IMR-90 (cell line): ENCODE data around the gene YBEY. TPM values are rescaled to one million over a fixed set of nuclear protein-coding genes. Genes with fewer than 3 reads are reported as not detected.
A peak's percentile ranks its signal among the peaks of the same experiment; 100 is the strongest.

Source experiments
- ATAC-seq: fragments of 200-7000 bp; cut with Tn5 transposase; 2 replicates; pipeline ENCODE4 v1.9.1; 2020; ENCODE audit warnings: low read depth, mild to moderate bottlenecking, moderate library complexity
- BruUV-seq: library from RNA; stranded (reverse); fragments of 400-500 nt; replicated peaks from 2 replicates; lab custom pipeline; 2021; lab: Mats Ljungman, UMichigan
- CTCF ChIA-PET: fragments of 300-600 bp; formaldehyde crosslinking; extraction: SDS; loops from one replicate; lab custom pipeline; 2021; ENCODE audit warnings: antibody characterized with exemption; lab: Yijun Ruan, JAX
- POLR2A ChIA-PET: fragments of 300-600 bp; sonication (Branson Sonifier 250); formaldehyde crosslinking; loops from one replicate; lab custom pipeline; 2022; ENCODE audit warnings: antibody characterized with exemption; ENCODE audit not compliant: unreplicated experiment; lab: Charles Lee
- DNase-seq: peaks from one replicate; pipeline ENCODE4 v3.0.0; 2013
- H2AFZ ChIP-seq: replicated peaks from 2 replicates; pipeline ENCODE3; 2013; ENCODE audit warnings: low read length, mild to moderate bottlenecking; ENCODE audit not compliant: poor library complexity
- H2AK5ac ChIP-seq: 2 replicates; pipeline ENCODE4 v1.6.1; 2013; ENCODE audit warnings: low read depth, low read length, inconsistent platforms
- H2AK9ac ChIP-seq: replicated peaks from 2 replicates; pipeline ENCODE3; 2013; ENCODE audit warnings: mild to moderate bottlenecking, low read depth, low read length, moderate library complexity; ENCODE audit not compliant: poor library complexity
- H2BK120ac ChIP-seq: 2 replicates; pipeline ENCODE4 v1.6.1; 2013; ENCODE audit warnings: low read depth, low read length, inconsistent platforms
- H2BK15ac ChIP-seq: 3 replicates; pipeline ENCODE4 v1.6.1; 2013; ENCODE audit warnings: low read depth, low read length, inconsistent platforms
- H2BK20ac ChIP-seq: 2 replicates; pipeline ENCODE4 v1.6.1; 2013; ENCODE audit warnings: low read depth, mild to moderate bottlenecking, inconsistent platforms, low read length, moderate library complexity
- H2BK5ac ChIP-seq: 2 replicates; pipeline ENCODE4 v1.6.1; 2013; ENCODE audit warnings: mild to moderate bottlenecking, low read depth, low read length, inconsistent platforms; ENCODE audit not compliant: poor library complexity, severe bottlenecking
- H3K14ac ChIP-seq: replicated peaks from 2 replicates; pipeline ENCODE4 v1.6.1; 2013; ENCODE audit warnings: low read depth, low read length, inconsistent platforms
- H3K18ac ChIP-seq: 2 replicates; pipeline ENCODE4 v1.6.1; 2013; ENCODE audit warnings: low read depth, low read length, control low read depth
- H3K23ac ChIP-seq: 2 replicates; pipeline ENCODE4 v1.6.1; 2013; ENCODE audit warnings: low read depth, low read length, inconsistent platforms
- H3K27ac ChIP-seq: 2 replicates; pipeline ENCODE4 v1.5.1; 2013; ENCODE audit warnings: mild to moderate bottlenecking, control low read depth, low read length; ENCODE audit not compliant: insufficient read depth
- H3K27me3 ChIP-seq: 2 replicates; pipeline ENCODE4 v1.6.1; 2013; ENCODE audit warnings: low read length; ENCODE audit not compliant: control insufficient read depth, insufficient read depth
- H3K36me3 ChIP-seq: 2 replicates; pipeline ENCODE4 v1.6.1; 2013; ENCODE audit warnings: low read length, mixed read lengths; ENCODE audit not compliant: control insufficient read depth, insufficient read depth
- H3K4ac ChIP-seq: 2 replicates; pipeline ENCODE4 v1.6.1; 2013; ENCODE audit warnings: low read depth, low read length, inconsistent platforms
- H3K4me1 ChIP-seq: 2 replicates; pipeline ENCODE4 v1.6.1; 2013; ENCODE audit warnings: low read length, mixed read lengths; ENCODE audit not compliant: control insufficient read depth, insufficient read depth
- H3K4me2 ChIP-seq: 2 replicates; pipeline ENCODE4 v1.6.1; 2013; ENCODE audit warnings: low read depth, mild to moderate bottlenecking, control low read depth, low read length, moderate library complexity
- H3K4me3 ChIP-seq: 2 replicates; pipeline ENCODE4 v1.5.1; 2013; ENCODE audit warnings: low read depth, mild to moderate bottlenecking, control low read depth, low read length, moderate library complexity; ENCODE audit not compliant: insufficient read depth
- H3K56ac ChIP-seq: 2 replicates; pipeline ENCODE4 v1.6.1; 2013; ENCODE audit warnings: low read length, inconsistent platforms; ENCODE audit not compliant: insufficient read depth; ENCODE audit errors: extremely low read depth
- H3K79me1 ChIP-seq, 2 experiments: 2 replicates each; pipeline ENCODE4 v1.6.1; 2013; ENCODE audit warnings: low read length in 2 of 2, inconsistent platforms in 1 of 2, low read depth in 1 of 2
- H3K9ac ChIP-seq: 2 replicates; pipeline ENCODE4 v1.6.1; 2013; ENCODE audit warnings: low read depth, low read length, control low read depth
- H3K9me1 ChIP-seq: 2 replicates; pipeline ENCODE4 v1.6.1; 2013; ENCODE audit warnings: low read length, inconsistent platforms; ENCODE audit not compliant: insufficient read depth
- H3K9me3 ChIP-seq: 2 replicates; pipeline ENCODE4 v1.6.1; 2013; ENCODE audit warnings: low read length; ENCODE audit not compliant: control insufficient read depth, insufficient read depth
- H4K20me1 ChIP-seq: 2 replicates; pipeline ENCODE4 v1.6.1; 2013; ENCODE audit warnings: low read length, inconsistent platforms; ENCODE audit not compliant: insufficient read depth
- H4K5ac ChIP-seq: 2 replicates; pipeline ENCODE4 v1.6.1; 2013; ENCODE audit warnings: mild to moderate bottlenecking, low read depth, low read length, control low read depth
- H4K8ac ChIP-seq, 2 experiments: 2 replicates each; pipeline ENCODE4 v1.6.1; 2013; ENCODE audit warnings: low read depth in 2 of 2, low read length in 2 of 2, control low read depth in 1 of 2, inconsistent platforms in 1 of 2
- H4K91ac ChIP-seq: 2 replicates; pipeline ENCODE4 v1.6.1; 2013; ENCODE audit warnings: low read depth, low read length, inconsistent platforms; ENCODE audit not compliant: insufficient read depth
- BHLHE40 ChIP-seq: fragments of 150-350 bp; IDR thresholded peaks from 2 replicates; pipeline ENCODE4 v1.6.1; 2016; ENCODE audit warnings: mild to moderate bottlenecking, low read depth, low read length
- CEBPB ChIP-seq: IDR thresholded peaks from 2 replicates; pipeline ENCODE4 v1.6.1; 2012; ENCODE audit warnings: low read depth, low read length, improper control_type of control experiment
- CHD1 ChIP-seq: IDR thresholded peaks from 2 replicates; pipeline ENCODE4 v1.6.1; 2012; ENCODE audit warnings: low read depth, low read length, improper control_type of control experiment
- ELK1 ChIP-seq: fragments of 150-350 bp; IDR thresholded peaks from 2 replicates; pipeline ENCODE4 v1.6.1; 2016; ENCODE audit warnings: low read depth, mild to moderate bottlenecking, low read length, moderate library complexity, borderline replicate concordance
- FOS ChIP-seq: fragments of 150-350 bp; IDR thresholded peaks from 2 replicates; pipeline ENCODE4 v1.6.1; 2016; ENCODE audit warnings: low read depth, low read length
- MAFK ChIP-seq: IDR thresholded peaks from 2 replicates; pipeline ENCODE4 v1.6.1; 2012; ENCODE audit warnings: low read depth, low read length, improper control_type of control experiment
- MAZ ChIP-seq: IDR thresholded peaks from 2 replicates; pipeline ENCODE4 v1.6.1; 2012; ENCODE audit warnings: low read depth, mild to moderate bottlenecking, low read length, improper control_type of control experiment, moderate library complexity, borderline replicate concordance
- MXI1 ChIP-seq: IDR thresholded peaks from 2 replicates; pipeline ENCODE4 v1.6.1; 2012; ENCODE audit warnings: low read depth, mild to moderate bottlenecking, low read length, moderate library complexity, borderline replicate concordance
- NFE2L2 ChIP-seq: fragments of 150-350 bp; IDR thresholded peaks from 2 replicates; pipeline ENCODE4 v1.6.1; 2016; ENCODE audit warnings: low read depth, mild to moderate bottlenecking, low read length
- POLR2A ChIP-seq: IDR thresholded peaks from 2 replicates; pipeline ENCODE4 v1.6.1; 2012; ENCODE audit warnings: mild to moderate bottlenecking, low read depth, low read length
- RAD21 ChIP-seq: IDR thresholded peaks from 2 replicates; pipeline ENCODE4 v1.6.1; 2012; ENCODE audit warnings: low read length, improper control_type of control experiment
- RCOR1 ChIP-seq: IDR thresholded peaks from 2 replicates; pipeline ENCODE4 v1.6.1; 2012; ENCODE audit warnings: mild to moderate bottlenecking, low read length, improper control_type of control experiment; ENCODE audit not compliant: insufficient replicate concordance
- RFX5 ChIP-seq: IDR thresholded peaks from 2 replicates; pipeline ENCODE4 v1.8.0; 2012; ENCODE audit warnings: low read depth, mild to moderate bottlenecking, low read length, moderate library complexity
- SMC3 ChIP-seq: fragments of 150-350 bp; IDR thresholded peaks from 2 replicates; pipeline ENCODE4 v1.6.1; 2016; ENCODE audit warnings: low read depth, mild to moderate bottlenecking, antibody characterized with exemption, low read length, moderate library complexity
- WGBS, 2 experiments: methylation state at CpG; one replicate each; pipeline versions ENCODE4 v1.1.5 to v1.1.7; 2013; ENCODE audit warnings: missing lambda C conversion rate in 2 of 2; ENCODE audit not compliant: insufficient read length in 1 of 2; ENCODE audit errors: extremely low coverage in 2 of 2; 5-methylcytosine and 5-hydroxymethylcytosine counted together
- dilution Hi-C: fragments of 300-500 bp; cut with HindIII; formaldehyde crosslinking; loops from one replicate; pipeline ENCODE4 v1.14.3; 2018; ENCODE audit warnings: low sequenced_read_pairs; ENCODE audit not compliant: unreplicated experiment
- in situ Hi-C: fragments of 300-500 bp; cut with MboI; formaldehyde crosslinking; loops from 3 replicates; pipeline ENCODE4 v1.14.3; 2019; ENCODE audit warnings: low sequenced_read_pairs, inconsistent platforms, mixed read lengths
- intact Hi-C: fragments of 100-400 bp; cut with micrococcal nuclease; formaldehyde crosslinking; loops from 2 replicates; pipeline ENCODE4 v1.10.0; 2022
- polyA plus RNA-seq, 3 experiments: library from polyadenylated mRNA; depleted of rRNA; stranded (reverse); fragments of >200 nt; gene quantifications; 2 replicates each; pipeline ENCODE4 v1.2.3, GENCODE V29; 2012; ENCODE audit warnings: low replicate concordance in 1 of 3
- total RNA-seq: library from RNA; depleted of rRNA; stranded (reverse); fragments of >200 nt; gene quantifications from 2 replicates; pipeline ENCODE4 v1.2.3, GENCODE V29; 2012
- TF ChIP-seq, protein P1 (sequence below): fragments of 150-350 bp; IDR thresholded peaks from 2 replicates; pipeline ENCODE4 v1.6.1; 2017; ENCODE audit warnings: mild to moderate bottlenecking, antibody characterized with exemption, low read length, low read depth
- TF ChIP-seq, protein P2 (sequence below): conservative IDR thresholded peaks from 2 replicates; pipeline ENCODE4 v1.5.1; 2012; ENCODE audit warnings: mild to moderate bottlenecking, low read depth, low read length, improper control_type of control experiment

The YBEY gene
- total and polyA plus RNA-seq, 2 of the 4 experiments (the other 2 are of a cell fraction) = 5.9 to 26.2 TPM

DNA sequence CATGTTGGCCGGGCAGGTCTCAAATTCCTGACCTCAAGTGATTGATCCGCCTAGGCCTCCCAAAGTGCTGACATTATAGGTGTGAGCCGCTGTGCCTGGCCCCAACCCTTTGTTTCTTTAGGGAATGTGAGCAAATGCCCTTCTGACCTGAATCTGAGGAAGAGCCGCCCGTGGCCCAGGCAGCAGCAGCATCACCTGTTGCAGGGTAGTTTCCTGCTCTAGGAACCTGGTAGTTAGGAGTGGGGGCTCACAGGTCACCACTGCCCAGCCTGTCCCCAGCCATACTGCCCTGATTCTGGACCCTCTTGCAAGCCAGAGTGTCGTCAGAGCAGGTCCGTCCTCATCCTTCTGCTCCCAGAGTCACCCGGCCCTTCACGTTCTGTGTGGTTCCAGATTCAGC, 13.0 kb downstream of the YBEY start:
- no peak overlapping the region for H3K18ac ChIP-seq
- H3K27me3 ChIP-seq = no peaks in the 10 kb centered on the region
- peaks cover 11% of the 10 kb centered on the region for H3K4me1 ChIP-seq
- peaks cover 3% of the 10 kb centered on the region; the same call in 1 of the 2 replicates for H3K36me3 ChIP-seq
- H4K91ac ChIP-seq = no peak overlapping the region
- DNase-seq (no peak), ATAC-seq (no peak)
- H3K79me1 ChIP-seq = 0 out of 4 replicates have a peak, but pooled peaks cover 0 to 3% of the 10 kb centered on the region in 2 experiments
- H3K9me1 ChIP-seq = no peaks in the 10 kb centered on the region; the same call in 1 of the 2 replicates
- H3K56ac ChIP-seq = no peak overlapping the region
- BruUV-seq = no TSS peak
- H3K9ac ChIP-seq = no peak overlapping the region
- no peak overlapping the region for H3K4me3 ChIP-seq
- H4K20me1 ChIP-seq = no peaks in the 10 kb centered on the region; the same call in 1 of the 2 replicates
- H2AK9ac ChIP-seq = peak overlapping the region; percentile 50
- TF ChIP-seq MAFK = no peak
- no peak for TF ChIP-seq SMC3
- TF ChIP-seq RFX5 = no peak
- TF ChIP-seq MAZ = no peak
- no peak for TF ChIP-seq BHLHE40
- TF ChIP-seq MXI1 = no peak
- no peak for TF ChIP-seq ELK1
- no peak for TF ChIP-seq POLR2A
- TF ChIP-seq CEBPB = no peak
- TF ChIP-seq, protein P1, sequence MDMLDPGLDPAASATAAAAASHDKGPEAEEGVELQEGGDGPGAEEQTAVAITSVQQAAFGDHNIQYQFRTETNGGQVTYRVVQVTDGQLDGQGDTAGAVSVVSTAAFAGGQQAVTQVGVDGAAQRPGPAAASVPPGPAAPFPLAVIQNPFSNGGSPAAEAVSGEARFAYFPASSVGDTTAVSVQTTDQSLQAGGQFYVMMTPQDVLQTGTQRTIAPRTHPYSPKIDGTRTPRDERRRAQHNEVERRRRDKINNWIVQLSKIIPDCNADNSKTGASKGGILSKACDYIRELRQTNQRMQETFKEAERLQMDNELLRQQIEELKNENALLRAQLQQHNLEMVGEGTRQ = no peak
- TF ChIP-seq NFE2L2 = no peak
- TF ChIP-seq, protein P2, sequence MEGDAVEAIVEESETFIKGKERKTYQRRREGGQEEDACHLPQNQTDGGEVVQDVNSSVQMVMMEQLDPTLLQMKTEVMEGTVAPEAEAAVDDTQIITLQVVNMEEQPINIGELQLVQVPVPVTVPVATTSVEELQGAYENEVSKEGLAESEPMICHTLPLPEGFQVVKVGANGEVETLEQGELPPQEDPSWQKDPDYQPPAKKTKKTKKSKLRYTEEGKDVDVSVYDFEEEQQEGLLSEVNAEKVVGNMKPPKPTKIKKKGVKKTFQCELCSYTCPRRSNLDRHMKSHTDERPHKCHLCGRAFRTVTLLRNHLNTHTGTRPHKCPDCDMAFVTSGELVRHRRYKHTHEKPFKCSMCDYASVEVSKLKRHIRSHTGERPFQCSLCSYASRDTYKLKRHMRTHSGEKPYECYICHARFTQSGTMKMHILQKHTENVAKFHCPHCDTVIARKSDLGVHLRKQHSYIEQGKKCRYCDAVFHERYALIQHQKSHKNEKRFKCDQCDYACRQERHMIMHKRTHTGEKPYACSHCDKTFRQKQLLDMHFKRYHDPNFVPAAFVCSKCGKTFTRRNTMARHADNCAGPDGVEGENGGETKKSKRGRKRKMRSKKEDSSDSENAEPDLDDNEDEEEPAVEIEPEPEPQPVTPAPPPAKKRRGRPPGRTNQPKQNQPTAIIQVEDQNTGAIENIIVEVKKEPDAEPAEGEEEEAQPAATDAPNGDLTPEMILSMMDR = no peak
- TF ChIP-seq CHD1 = no peak
- TF ChIP-seq FOS = no peak
- TF ChIP-seq RCOR1 = no peak
- no peak for TF ChIP-seq RAD21
- H3K27ac ChIP-seq = no peak overlapping the region
- no peak overlapping the region for H3K14ac ChIP-seq
- no peak overlapping the region for H2BK5ac ChIP-seq
- H2AK5ac ChIP-seq = no peak overlapping the region
- intact Hi-C loops (no loop called here), in situ Hi-C loops (no loop called here), dilution Hi-C loops (no loop called here)
- H3K4me2 ChIP-seq = no peak overlapping the region
- ChIA-PET CTCF (no interaction called here), POLR2A (no interaction called here)
- no peak overlapping the region for H2BK120ac ChIP-seq
- no peak overlapping the region for H2BK20ac ChIP-seq
- no peak overlapping the region for H2BK15ac ChIP-seq
- H4K5ac ChIP-seq = no peak overlapping the region
- H4K8ac ChIP-seq = no peak overlapping the region
- 82% methylated on average over 3 of the region's 9 CpGs; no CpG with 5 or more reads in 1 of the 2 experiments for WGBS, 2 experiments
- H3K23ac ChIP-seq = no peak overlapping the region
- H2AFZ ChIP-seq = peak overlapping the region; percentile 58
- H3K4ac ChIP-seq = no peak overlapping the region
- no peaks in the 10 kb centered on the region for H3K9me3 ChIP-seq
